Tongue (tissue), 2 donors: Measurements from ENCODE around the gene SUPT20H. TPM values are rescaled to one million over a fixed set of nuclear protein-coding genes. Genes with fewer than 3 reads are reported as not detected.

Experiments
- DNase-seq: peaks from one replicate; pipeline ENCODE4 v3.0.0-alpha.2; 2015
- total RNA-seq: library from RNA; depleted of rRNA; stranded (reverse); fragments of >200 nt; gene quantifications from one replicate; pipeline ENCODE4 v1.2.3, GENCODE V29; 2014

SUPT20H gene
- total RNA-seq, 1 donor from 2014 or later = 62.5 TPM

DNA sequence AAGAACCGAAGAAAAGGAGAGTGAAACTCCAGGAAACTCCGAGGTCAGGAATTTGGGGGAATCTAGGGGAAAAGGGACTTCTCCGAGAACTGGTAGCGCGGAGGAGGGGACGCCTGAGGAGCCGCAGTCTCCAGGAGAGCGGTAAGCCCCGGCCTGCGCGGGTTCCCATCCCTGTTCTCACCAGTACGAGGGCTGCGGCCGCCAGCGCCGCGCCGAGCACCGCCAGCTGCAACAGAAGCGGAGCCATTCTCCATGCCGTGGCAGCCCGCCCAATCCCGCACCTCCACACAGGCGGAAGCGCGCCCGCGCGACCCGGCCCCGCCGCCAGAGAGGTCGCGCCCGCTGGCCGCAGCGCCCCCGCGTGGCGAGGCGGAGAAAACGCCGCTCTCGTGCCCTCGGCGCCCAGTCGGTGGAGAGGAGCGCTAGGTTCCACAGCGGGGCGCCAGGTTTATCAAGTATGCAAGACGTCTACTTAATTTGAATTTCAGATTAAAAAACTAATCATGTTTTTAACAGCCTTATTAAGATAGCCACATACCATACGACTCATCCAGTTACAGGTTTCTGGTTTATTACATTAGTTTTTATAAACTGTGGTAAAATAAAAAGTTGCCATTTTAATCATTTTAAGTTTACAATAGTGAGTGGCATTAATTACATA, 60.3 kb downstream of the SUPT20H start, which contains the start of gene ALG5:
Gene ALG5 (minus strand): TSS at position 287 of the 661 bp plus-strand sequence. CDS start 40 bp downstream, at position 247.
- DNase-seq = peak; percentile 96

DNA sequence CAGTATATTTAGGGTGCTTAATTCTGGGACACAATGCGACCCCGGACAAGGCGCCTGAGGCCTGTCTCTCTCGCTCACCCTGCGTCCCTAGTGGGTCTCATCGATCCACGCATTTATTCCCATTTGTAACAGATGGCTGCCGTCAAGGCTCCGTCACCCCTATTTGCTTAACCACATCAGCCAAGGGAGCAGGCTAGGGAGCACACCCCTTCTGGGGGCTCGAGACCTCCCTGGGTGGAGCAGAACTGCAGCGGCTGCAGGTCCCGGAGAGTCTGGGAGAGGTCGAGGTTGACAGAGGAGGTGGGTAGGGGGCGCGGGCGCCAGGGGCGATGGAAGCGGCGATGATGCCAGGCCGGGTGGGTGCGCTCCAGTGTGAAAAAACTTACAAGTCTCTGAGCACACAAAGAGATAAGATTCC, 60.9 kb downstream of the SUPT20H start:
- no peak for DNase-seq

DNA sequence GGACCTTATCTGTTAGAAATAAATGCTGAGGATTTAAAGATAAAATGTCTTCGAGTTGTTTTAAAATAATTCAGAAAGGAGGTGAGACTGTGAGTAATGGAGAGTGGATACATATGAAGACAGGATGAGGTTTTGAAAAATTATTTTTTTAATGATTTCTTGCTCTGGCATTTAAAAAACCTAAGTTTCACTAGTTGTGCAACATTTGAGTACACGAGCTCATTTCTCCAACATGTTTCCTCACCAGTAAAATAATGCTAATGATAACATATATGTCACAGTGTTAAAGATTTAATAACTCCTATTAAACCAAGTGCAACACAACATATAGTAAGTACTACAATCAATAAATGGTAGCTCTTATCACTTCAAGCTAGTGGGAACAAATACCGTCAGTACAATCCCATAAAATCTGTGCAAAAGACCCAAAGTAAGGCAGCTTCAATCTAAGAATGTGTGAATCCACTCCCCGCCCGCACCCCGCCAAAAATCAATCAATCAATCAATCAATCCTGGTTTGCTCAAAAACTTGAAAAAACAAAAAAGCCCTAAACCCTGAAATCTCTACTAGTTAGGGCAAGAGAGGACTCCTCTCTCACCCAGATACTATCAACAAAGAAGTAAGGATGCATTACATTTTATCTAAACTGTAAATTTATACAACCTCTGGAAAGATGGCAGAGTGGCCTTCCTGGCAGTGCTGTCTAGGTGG, 61.6 kb downstream of the SUPT20H start:
- no peak for DNase-seq

DNA sequence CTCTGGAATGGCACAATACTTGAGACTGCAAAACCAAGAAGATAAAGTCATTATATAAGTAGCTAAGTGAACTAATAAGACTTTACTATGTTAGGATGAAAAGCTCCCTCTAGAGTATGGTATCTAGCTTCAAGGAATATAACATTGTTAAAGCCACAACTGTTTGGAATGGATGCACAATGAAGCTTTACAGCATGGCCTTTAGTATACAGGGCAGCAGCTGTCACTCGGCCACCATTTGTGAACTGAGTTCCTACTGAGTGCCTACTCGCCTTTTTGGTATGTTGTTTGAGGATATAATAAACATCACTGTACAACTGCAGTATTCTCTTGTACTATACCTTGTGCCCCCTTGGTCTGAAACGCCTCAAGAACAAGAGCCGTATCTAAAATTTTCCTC, 67.1 kb downstream of the SUPT20H start:
- DNase-seq = no peak

DNA sequence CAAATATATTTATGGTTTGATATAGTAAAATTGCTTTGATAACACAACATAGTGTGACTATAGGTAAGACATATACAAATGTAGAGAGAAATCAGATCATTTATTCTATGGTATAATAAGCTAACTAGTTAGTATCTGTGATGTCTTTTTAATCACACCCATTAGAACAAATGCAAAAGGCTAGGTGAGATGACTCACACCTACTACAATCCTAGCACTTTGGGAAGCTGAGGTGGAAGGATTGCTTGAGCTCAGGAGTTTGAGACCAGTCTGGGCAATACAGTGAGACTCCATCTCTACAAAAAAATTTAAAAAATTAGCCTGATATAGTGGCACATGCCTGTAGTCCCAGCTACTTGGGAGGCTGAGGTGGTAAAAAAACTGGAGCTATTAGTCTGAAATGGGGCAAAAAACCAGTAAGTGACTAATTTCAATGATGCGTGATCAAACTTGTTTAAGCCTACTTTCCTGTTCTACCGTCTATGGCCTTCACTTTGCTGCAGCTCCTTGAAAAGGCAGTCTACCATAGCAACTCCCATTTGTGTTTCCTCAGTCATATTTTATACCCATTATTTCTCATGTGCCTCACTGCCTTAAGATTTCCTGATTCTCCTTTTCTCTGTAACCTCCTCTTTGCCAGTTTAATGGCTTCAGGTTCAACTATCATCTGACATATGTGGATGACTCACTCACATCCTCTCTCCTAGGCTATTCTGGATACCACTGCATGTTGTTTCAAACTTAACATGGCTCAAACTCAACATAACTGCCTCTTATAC, 72.8 kb downstream of the SUPT20H start:
- no peak for DNase-seq

DNA sequence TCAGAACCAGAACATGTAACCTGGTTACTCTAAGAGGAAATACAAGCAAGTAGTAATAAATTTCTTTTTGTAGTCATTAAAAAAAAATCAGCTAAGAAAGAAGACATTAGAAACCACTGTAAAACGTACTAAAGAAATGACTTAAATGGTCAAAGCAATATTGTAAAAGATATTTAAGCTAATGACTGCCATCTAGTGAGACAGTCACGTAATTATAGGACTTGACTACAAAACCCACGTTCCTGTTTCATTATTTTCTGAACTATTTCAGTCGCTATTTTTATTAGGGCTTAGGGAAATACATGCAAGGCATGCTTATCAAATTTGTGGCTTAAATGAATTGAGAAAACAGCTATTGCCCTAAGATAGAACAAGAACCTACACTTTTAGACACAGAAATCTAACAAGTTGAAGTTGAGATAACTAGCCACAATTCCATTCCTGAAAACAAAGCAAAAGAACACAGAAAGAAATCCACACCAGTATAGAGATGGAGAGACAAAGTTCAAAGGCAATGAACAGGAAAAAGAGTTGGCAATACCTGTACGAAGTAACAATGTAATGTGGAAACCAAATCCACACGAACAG, 78.2 kb downstream of the SUPT20H start:
- peak; percentile 66 for DNase-seq

DNA sequence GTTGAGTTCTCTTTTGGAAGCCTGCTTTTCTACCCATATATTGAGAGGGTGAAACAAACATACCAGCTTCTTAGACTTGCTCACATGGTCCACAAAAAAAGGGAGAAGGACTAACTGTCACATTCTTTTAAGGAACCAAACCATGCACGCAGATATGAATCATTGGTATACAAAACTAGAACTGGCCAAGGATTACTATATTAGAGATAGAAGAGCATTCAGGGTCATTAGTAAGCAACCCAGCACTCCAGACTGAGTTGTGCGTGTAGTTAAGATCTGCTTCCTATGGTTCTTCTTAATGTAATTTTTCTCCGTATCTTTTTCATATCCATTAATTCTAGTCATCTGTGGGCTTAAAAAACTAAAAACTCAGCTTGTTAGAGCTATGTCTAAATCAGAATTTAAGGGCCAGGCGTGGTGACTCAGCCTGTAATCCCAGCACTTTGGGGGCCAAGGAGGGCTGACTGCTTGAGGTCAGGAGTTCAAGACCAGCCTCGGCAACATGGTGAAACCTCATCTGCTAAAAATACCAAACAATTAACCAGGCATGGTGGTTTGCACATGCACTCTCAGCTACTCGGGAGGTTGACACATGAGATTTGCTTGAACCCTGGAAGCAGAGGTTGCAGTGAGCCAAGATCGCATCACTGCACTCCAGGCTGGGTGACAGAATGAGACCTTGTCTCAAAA, 80.0 kb downstream of the SUPT20H start:
- DNase-seq = no peak

DNA sequence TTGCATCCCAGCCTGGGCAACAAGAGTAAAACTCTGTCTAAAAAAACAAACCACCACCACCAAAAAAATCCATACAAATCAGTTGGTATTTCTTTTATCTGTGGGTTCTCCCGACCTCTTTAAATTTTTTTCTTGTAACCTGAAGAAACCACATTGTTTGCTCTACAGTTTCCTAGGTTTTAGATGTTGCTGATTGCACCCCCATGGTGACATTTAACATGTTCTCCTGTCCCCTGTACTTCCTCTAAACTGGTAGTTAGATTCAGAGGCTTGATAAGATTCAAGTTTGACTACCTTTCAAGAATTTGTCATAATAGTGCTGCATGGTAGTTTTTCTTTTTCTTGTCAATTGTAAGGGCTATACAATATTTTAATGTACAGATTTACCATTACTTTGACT, 84.3 kb downstream of the SUPT20H start:
- DNase-seq = no peak

DNA sequence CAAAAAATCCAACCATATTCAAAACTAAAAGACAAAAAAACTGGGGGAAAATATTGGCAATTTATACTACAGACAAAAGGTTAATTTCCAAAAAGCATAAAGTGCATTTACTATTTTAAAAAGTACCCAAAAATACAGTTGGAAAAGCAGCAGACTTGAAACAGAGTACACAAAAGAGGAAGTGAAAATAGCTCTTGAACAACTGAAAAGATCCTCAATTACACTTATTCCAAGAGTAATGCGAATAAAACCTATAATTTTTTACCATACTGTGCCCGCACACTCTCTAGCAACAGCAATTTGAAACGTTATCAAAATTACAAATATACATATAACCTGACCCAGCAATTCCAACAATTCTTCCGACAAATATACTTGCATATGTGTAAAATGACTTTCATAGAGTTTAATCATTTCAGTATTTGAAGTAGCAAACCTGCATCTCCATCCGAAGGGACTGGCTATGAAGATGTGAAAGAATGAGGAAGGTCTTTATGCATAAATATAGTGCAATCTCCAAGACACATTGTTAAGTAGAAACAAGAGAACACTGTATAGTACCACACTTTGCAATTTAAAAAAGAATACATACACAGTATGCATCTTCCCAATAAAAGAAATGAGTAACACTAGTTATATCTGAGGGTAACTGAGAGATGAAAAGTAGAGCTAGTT, 85.7 kb downstream of the SUPT20H start:
- no peak for DNase-seq

DNA sequence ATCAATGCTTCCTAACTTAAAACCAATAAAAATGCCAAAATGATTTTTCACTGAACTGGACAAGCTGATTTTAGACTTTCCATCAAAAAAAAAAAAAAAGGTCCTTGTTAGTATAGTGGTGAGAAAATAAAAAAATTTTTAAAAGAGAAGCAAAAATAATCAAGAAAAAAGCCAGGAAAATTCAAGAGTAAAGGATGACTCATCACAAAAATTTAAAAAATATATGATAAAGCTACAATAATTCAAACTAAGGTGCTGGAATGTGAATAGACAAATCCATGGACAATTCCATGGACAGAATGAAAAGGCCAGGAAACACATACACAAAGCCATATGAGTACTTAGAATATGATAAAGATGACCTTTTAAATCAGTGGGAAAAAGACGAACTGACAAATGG, 86.5 kb downstream of the SUPT20H start:
- no peak for DNase-seq

DNA sequence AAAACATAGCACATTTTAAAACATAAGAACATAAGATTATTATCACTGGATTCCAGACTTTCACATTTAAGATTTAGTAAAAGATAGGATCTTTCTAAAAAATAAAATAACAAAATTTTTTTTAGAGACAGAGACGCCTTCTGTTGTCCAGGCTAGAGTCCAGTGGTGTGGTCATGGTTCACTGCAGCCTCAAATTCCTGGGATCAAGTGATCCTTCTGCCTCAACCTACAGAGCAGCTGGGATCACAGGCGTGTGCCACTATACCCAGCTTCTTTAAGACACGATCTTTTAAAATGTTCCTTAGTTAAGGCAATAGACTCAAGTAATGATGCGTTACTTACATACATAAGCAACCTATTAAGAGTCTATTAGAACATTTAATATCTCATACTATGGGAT, 93.1 kb downstream of the SUPT20H start:
- no peak for DNase-seq

DNA sequence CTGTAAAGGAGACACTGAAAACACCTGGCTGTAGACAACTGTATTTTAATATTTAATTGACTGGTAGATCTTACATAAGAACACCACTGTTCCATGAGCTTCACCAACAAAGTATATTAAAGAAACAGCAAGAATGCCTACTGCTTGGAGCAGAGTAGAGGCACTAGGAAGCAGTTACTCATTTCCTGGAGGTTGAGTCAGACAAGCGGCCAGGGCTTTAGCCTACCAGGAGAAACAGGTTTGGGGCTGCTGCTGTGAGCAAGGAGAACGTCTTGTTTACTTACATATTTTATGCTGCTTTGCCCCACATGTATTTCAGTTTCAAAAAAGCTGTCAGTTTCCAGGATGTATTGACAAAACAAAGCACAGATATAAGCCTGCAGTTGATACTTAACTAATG, 93.7 kb downstream of the SUPT20H start:
- DNase-seq = no peak

DNA sequence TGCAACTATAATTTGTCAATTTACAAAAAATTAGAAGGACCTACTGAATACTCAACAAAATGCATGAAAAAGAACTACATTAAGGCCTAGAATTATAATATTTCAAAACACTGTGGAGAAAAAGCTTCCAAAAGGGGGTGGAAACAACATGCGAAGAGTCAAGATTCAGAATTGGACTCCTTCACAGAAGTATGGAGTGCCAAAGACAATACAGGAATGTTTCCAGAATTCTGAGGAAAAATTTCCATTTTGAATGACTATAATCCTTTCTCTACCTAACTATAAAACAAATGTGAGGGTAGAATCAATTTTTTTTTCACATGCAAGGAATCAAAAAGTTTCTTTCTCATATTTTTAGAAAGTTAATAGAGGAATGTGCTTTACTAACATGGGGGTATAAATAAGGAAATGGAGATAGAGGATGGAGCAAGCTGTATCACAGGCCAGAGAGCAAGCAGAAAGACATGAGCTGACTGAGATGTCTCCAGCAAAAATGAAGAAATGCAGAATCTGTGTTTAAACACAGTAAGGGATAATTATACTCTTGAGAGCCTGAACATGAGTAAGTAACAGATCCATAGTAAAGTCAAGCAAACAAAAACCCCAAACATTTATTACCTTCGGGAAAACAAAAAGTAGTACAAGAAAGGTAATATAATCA, 99.9 kb downstream of the SUPT20H start:
- peak; percentile 70 for DNase-seq

Other genes starting within 250 kb of the SUPT20H start
- 5.3 TPM for gene RFXAP, start 240.5 kb downstream of the SUPT20H start, total RNA-seq
- 19.5 TPM for gene SMAD9, start 139.4 kb downstream of the SUPT20H start, total RNA-seq
- gene ALG5, start 60.3 kb downstream of the SUPT20H start, total RNA-seq = 18.3 TPM
- 28.4 TPM for gene EXOSC8, start 58.9 kb downstream of the SUPT20H start, total RNA-seq
- not detected for gene CSNK1A1L, start 46.0 kb upstream of the SUPT20H start, total RNA-seq